Rectal smooth muscle tissue (tissue), 1 donor: ENCODE data around the gene NUTF2.
"Not testable (repeated sequence)": the region's sequence is repeated elsewhere in the genome, so short reads cannot be mapped to it uniquely, and the experiment has no call there.

Experiments
- H3K27ac ChIP-seq: one replicate; pipeline ENCODE4 v1.7.0; 2013; ENCODE audit warnings: low read depth, low read length, inconsistent platforms
- H3K27me3 ChIP-seq: one replicate; pipeline ENCODE4 v1.7.0; 2013; ENCODE audit warnings: low read length; ENCODE audit not compliant: control insufficient read depth, insufficient read depth
- H3K36me3 ChIP-seq: one replicate; pipeline ENCODE4 v1.7.0; 2013; ENCODE audit warnings: low read length; ENCODE audit not compliant: control insufficient read depth, insufficient read depth
- H3K4me1 ChIP-seq: one replicate; pipeline ENCODE4 v1.7.0; 2013; ENCODE audit warnings: low read length; ENCODE audit not compliant: control insufficient read depth, insufficient read depth
- H3K4me3 ChIP-seq: one replicate; pipeline ENCODE4 v1.7.0; 2013; ENCODE audit warnings: low read length
- H3K9ac ChIP-seq: one replicate; pipeline ENCODE4 v1.7.0; 2013; ENCODE audit warnings: low read length

Gene NUTF2

GRCh38 chr16:67909056-67909742 is 62.5 kb downstream of the NUTF2 start:
- H3K36me3 ChIP-seq = peaks cover 25% of the 10 kb centered on the region
- no peak overlapping the region for H3K4me3 ChIP-seq
- no peak overlapping the region for H3K9ac ChIP-seq
- H3K27me3 ChIP-seq = no peaks in the 10 kb centered on the region
- H3K27ac ChIP-seq = no peak overlapping the region
- H3K4me1 ChIP-seq = no peaks in the 10 kb centered on the region

- no peak overlapping the region for H3K9ac ChIP-seq
- no peak overlapping the region for H3K4me3 ChIP-seq
- H3K36me3 ChIP-seq = peaks cover 25% of the 10 kb centered on the region
- H3K4me1 ChIP-seq = no peaks in the 10 kb centered on the region
- H3K27me3 ChIP-seq = no peaks in the 10 kb centered on the region
- H3K27ac ChIP-seq = no peak overlapping the region
Measured at GRCh38 chr16:67910158-67910557, 63.4 kb downstream of the NUTF2 start.

DNA sequence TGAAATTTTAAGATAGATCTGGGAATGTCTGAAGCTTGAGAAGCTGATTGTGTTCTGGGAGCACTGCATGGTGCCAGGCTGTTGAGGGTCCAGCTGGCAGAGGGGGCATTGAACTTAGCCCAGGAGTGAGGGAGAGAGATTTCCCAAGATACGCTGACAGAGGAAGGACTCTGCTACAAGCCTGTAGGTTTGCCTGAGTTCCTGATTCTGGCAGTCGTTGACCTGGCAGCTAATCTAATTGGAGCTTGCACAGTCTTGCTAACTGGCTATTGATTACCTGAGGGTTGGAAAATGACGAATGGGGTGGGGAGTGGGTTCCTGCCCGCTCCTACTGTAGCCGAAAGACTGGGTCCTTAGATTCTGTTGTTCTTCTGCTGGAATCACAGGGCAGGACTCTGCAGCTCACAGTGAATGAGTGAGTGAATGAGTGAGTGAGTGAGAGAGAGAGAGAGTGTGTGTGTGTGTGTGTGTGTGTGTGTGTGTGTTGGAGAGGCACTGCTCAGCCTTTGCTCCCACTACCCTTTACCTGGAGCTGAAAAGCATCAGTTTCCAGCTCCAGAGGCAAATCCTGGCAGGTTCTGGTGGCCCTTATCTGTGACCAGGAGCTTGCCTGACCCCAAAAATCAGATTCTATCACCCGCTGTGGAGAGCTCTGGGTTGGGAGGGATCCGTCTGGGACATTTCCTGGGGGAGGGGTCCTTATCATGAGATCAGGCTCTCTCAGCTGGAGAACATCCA is 68.2 kb downstream of the NUTF2 start:
- H3K4me1 ChIP-seq = peaks cover 15% of the 10 kb centered on the region
- H3K36me3 ChIP-seq = peaks cover 16% of the 10 kb centered on the region
- H3K27ac ChIP-seq = no peak overlapping the region
- H3K9ac ChIP-seq = no peak overlapping the region
- H3K27me3 ChIP-seq = no peaks in the 10 kb centered on the region
- no peak overlapping the region for H3K4me3 ChIP-seq

- peaks cover 15% of the 10 kb centered on the region for H3K4me1 ChIP-seq
- peaks cover 11% of the 10 kb centered on the region for H3K36me3 ChIP-seq
- H3K27me3 ChIP-seq, H3K4me3 ChIP-seq, H3K9ac ChIP-seq, H3K27ac ChIP-seq: not testable (repeated sequence)
Measured at GRCh38 chr16:67915496-67915769, 68.7 kb downstream of the NUTF2 start.

GRCh38 chr16:67915831-67916723 is 69.3 kb downstream of the NUTF2 start:
- Histone ChIP-seq H3K27me3 (no peaks in the 10 kb centered on the region), H3K9ac (no peak overlapping the region), H3K4me1 (peaks cover 15% of the 10 kb centered on the region), H3K36me3 (peaks cover 7% of the 10 kb centered on the region), H3K27ac (no peak overlapping the region), H3K4me3 (no peak overlapping the region)

DNA sequence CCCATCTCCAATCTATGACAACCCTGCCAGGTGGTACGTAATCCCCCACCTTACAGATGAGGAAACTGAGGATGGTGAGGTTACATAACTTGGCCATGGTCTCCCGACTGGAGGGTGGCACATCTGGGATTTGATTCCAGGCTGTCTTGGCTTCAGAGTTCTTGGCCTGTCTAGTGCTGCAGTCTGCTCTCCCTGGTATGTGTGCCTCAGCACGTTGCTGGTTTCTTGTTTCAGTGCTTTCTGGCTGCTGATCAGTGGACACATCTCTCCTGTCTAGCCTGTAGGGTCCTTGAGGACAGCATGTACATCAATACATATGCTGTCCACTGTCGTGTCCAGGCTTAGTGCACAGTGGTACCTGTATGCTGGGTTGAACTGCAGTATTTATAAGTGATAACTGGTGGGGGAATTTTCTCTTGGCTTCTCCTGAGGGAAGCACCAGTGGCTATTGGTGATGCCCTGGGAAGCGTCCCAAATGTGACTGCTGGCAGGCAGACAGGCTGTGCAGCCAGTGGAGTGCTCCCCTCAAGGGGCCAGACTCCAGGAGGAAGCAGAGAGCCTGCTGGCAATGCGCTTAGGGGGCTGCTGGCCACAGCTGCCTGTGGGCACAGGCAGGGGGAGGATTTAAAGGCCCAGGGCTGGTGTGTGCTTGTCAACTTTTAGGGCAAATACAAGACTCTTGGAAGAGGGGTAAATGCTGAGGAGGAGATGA is 70.6 kb downstream of the NUTF2 start:
- peaks cover 4% of the 10 kb centered on the region for H3K36me3 ChIP-seq
- no peak overlapping the region for H3K4me3 ChIP-seq
- no peak overlapping the region for H3K9ac ChIP-seq
- H3K27ac ChIP-seq = peak overlapping the region; percentile 65
- peaks cover 15% of the 10 kb centered on the region for H3K4me1 ChIP-seq
- no peaks in the 10 kb centered on the region for H3K27me3 ChIP-seq

DNA sequence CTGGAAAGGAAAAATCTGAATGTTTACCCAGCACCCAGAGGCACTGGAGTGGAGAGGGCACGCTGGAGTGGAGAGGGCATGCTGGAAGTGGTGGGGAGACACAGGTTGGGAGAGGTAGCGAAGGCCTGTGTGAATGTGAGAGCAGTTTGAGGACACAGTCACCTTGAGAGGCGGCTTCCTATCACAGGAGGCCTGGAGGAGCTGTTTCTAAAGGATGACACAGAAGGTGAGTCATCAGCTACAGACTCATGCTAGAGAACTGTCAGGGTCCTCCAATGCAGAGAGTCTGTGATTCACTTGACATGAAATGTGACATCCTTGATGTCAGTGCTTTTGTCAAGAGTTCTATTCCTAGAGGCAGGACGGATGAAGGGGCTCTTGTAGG is 71.1 kb downstream of the NUTF2 start:
- Histone ChIP-seq H3K4me1 (peaks cover 15% of the 10 kb centered on the region), H3K9ac (no peak overlapping the region), H3K27me3 (no peaks in the 10 kb centered on the region), H3K27ac (peak overlapping the region; percentile 65), H3K4me3 (no peak overlapping the region), H3K36me3 (peaks cover 4% of the 10 kb centered on the region)

GRCh38 chr16:67919622-67920221 is 73.0 kb downstream of the NUTF2 start:
- no peak overlapping the region for H3K27ac ChIP-seq
- H3K9ac ChIP-seq = no peak overlapping the region
- no peak overlapping the region for H3K4me3 ChIP-seq
- H3K4me1 ChIP-seq = peaks cover 15% of the 10 kb centered on the region
- no peaks in the 10 kb centered on the region for H3K27me3 ChIP-seq
- peaks cover 6% of the 10 kb centered on the region for H3K36me3 ChIP-seq
